HCT116 (cell line): ENCODE measurements around the gene CCBE1. TPM values are rescaled to one million over a fixed set of nuclear protein-coding genes. Genes with fewer than 3 reads are reported as not detected.
"Not testable (repeated sequence)": the region's sequence is repeated elsewhere in the genome, so short reads cannot be mapped to it uniquely, and the experiment has no call there.

Source experiments
- ATAC-seq: fragments of 200-7000 bp; cut with Tn5 transposase; 2 replicates; pipeline ENCODE4 v1.9.1; 2020; ENCODE audit warnings: mild to moderate bottlenecking, moderate library complexity
- BruUV-seq: library from RNA; stranded (reverse); fragments of 400-500 nt; replicated peaks from 2 replicates; lab custom pipeline; 2021; lab: Mats Ljungman, UMichigan
- CTCF ChIA-PET: fragments of 300-600 bp; sonication (Branson Sonifier 250); formaldehyde crosslinking; loops from one replicate; lab custom pipeline; 2021; ENCODE audit warnings: antibody characterized with exemption; lab: Charles Lee
- POLR2A ChIA-PET: fragments of 300-600, 350-600 bp; sonication (Branson Sonifier 250); formaldehyde crosslinking; loops from one replicate; lab custom pipeline; 2021; ENCODE audit warnings: antibody characterized with exemption; lab: Charles Lee
- RAD21 ChIA-PET, 2 experiments: fragments of 300-600 bp; sonication (Branson Sonifier 250); formaldehyde crosslinking; loops; one replicate each; lab custom pipeline; 2023; ENCODE audit warnings: low total read pairs in 2 of 2; ENCODE audit not compliant: uncharacterized antibody in 2 of 2, unreplicated experiment in 2 of 2, low non-redundant PET in 1 of 2; lab: Charles Lee
- DNase-seq: peaks from one replicate; pipeline ENCODE4 v3.0.0-alpha.2; 2010; ENCODE audit warnings: low read depth, low spot score
- H2AFZ ChIP-seq: fragments of 200-600 bp; shearing (Covaris generic), sonication (generic); 2 replicates; pipeline ENCODE4 v1.6.1; 2017; ENCODE audit warnings: low read depth, mixed run types, mixed read lengths, antibody characterized with exemption, low read length; ENCODE audit not compliant: poor library complexity, severe bottlenecking
- H3K27ac ChIP-seq: 2 replicates; pipeline ENCODE4 v1.5.1; 2012; ENCODE audit warnings: low read depth, low read length
- H3K27me3 ChIP-seq: fragments of 200-600 bp; sonication (generic); 2 replicates; pipeline ENCODE4 v1.6.1; 2016; ENCODE audit warnings: mixed run types, low read length, mixed read lengths; ENCODE audit not compliant: insufficient read depth
- H3K36me3 ChIP-seq, 2 experiments: fragments of 200-500 bp in 1 of 2; fragments of 200-600 bp in 1 of 2; sonication (Bioruptor generic) in 1 of 2; sonication (generic) in 1 of 2; 2 replicates each; pipeline versions ENCODE4 v1.5.1 to v1.6.1; 2014 to 2016; ENCODE audit warnings: low read length in 2 of 2, inconsistent platforms in 1 of 2, mixed read lengths in 1 of 2, mixed run types in 1 of 2; ENCODE audit not compliant: insufficient read depth in 2 of 2, control insufficient read depth in 1 of 2
- H3K4me1 ChIP-seq, 2 experiments: fragments of 200-600 bp in 1 of 2; sonication (generic) in 1 of 2; 2 replicates each; pipeline versions ENCODE4 v1.5.1 to v1.6.1; 2012 to 2017; ENCODE audit warnings: low read length in 2 of 2, inconsistent platforms in 1 of 2, mild to moderate bottlenecking in 1 of 2, mixed read lengths in 1 of 2, mixed run types in 1 of 2, moderate library complexity in 1 of 2; ENCODE audit not compliant: insufficient read depth in 2 of 2, control insufficient read depth in 1 of 2
- H3K4me2 ChIP-seq: fragments of 200-600 bp; sonication (generic); 2 replicates; pipeline ENCODE4 v1.6.1; 2017; ENCODE audit warnings: mixed run types, low read length, mixed read lengths
- H3K4me3 ChIP-seq, 2 experiments: fragments of 200-600 bp in 1 of 2; sonication (generic) in 1 of 2; replicated peaks in 1 of 2; 2 replicates each; pipeline ENCODE4 v1.5.1; 2011 to 2016; ENCODE audit warnings: low read length in 2 of 2, control low read depth in 1 of 2, low read depth in 1 of 2, mild to moderate bottlenecking in 1 of 2, mixed read lengths in 1 of 2, mixed run types in 1 of 2
- H3K79me2 ChIP-seq: fragments of 200-600 bp; sonication (generic); 2 replicates; pipeline ENCODE4 v1.6.1; 2017; ENCODE audit warnings: mild to moderate bottlenecking, mixed run types, low read length, moderate library complexity, mixed read lengths; ENCODE audit not compliant: insufficient read depth
- H3K9ac ChIP-seq: fragments of 200-600 bp; sonication (generic); 2 replicates; pipeline ENCODE4 v1.6.1; 2016; ENCODE audit warnings: low read length, mixed read lengths
- H3K9me2 ChIP-seq: fragments of 200-600 bp; sonication (generic), shearing (Covaris generic); 2 replicates; pipeline ENCODE4 v1.6.1; 2017; ENCODE audit warnings: mixed run types, mild to moderate bottlenecking, moderate library complexity; ENCODE audit not compliant: insufficient read depth
- H3K9me3 ChIP-seq, 2 experiments: fragments of 200-500 bp in 1 of 2; fragments of 200-600 bp in 1 of 2; sonication (Bioruptor generic) in 1 of 2; sonication (generic) in 1 of 2; 2 replicates each; pipeline ENCODE4 v1.6.1; 2014 to 2017; ENCODE audit warnings: low read length in 2 of 2, mixed read lengths in 2 of 2, inconsistent platforms in 1 of 2, low read depth in 1 of 2, mild to moderate bottlenecking in 1 of 2, mixed run types in 1 of 2, moderate library complexity in 1 of 2; ENCODE audit not compliant: control insufficient read depth in 1 of 2, insufficient read depth in 1 of 2
- H4K20me1 ChIP-seq: fragments of 200-600 bp; sonication (generic), shearing (Covaris generic); 2 replicates; pipeline ENCODE4 v1.6.1; 2017; ENCODE audit warnings: mixed run types, mild to moderate bottlenecking, moderate library complexity; ENCODE audit not compliant: insufficient read depth
- CBX3 ChIP-seq: IDR thresholded peaks from 2 replicates; pipeline ENCODE4 v1.6.1; 2012; ENCODE audit warnings: low read depth
- EGR1 ChIP-seq: IDR thresholded peaks from 2 replicates; pipeline ENCODE4 v1.6.1; 2012; ENCODE audit warnings: low read depth
- EZH2 ChIP-seq: fragments of 200-600 bp; sonication (generic); IDR thresholded peaks from 2 replicates; pipeline ENCODE4 v1.6.1; 2017; ENCODE audit warnings: antibody characterized with exemption, mixed run types
- FOSL1 ChIP-seq: IDR thresholded peaks from 2 replicates; pipeline ENCODE4 v1.6.1; 2012; ENCODE audit warnings: low read depth
- JUND ChIP-seq: IDR thresholded peaks from 2 replicates; pipeline ENCODE4 v1.6.1; 2012
- MAX ChIP-seq: IDR thresholded peaks from 2 replicates; pipeline ENCODE4 v1.6.1; 2012
- POLR2AphosphoS5 ChIP-seq: IDR thresholded peaks from 2 replicates; pipeline ENCODE4 v1.6.1; 2011; ENCODE audit warnings: mild to moderate bottlenecking, low read depth, low read length, moderate library complexity
- RAD21 ChIP-seq: IDR thresholded peaks from 2 replicates; pipeline ENCODE4 v1.6.1; 2012; ENCODE audit warnings: low read depth, mild to moderate bottlenecking
- SRF ChIP-seq: IDR thresholded peaks from 2 replicates; pipeline ENCODE4 v1.6.1; 2012; ENCODE audit warnings: low read depth
- YY1 ChIP-seq: IDR thresholded peaks from 2 replicates; pipeline ENCODE4 v1.6.1; 2011; ENCODE audit warnings: low read length, low read depth, moderate library complexity, mild to moderate bottlenecking; ENCODE audit not compliant: insufficient replicate concordance; ENCODE audit errors: extremely low read depth
- ZBTB33 ChIP-seq: IDR thresholded peaks from 2 replicates; pipeline ENCODE4 v1.6.1; 2011; ENCODE audit warnings: mild to moderate bottlenecking, low read length, moderate library complexity; ENCODE audit not compliant: insufficient replicate concordance; ENCODE audit errors: extremely low read depth
- ZFX ChIP-seq: fragments of 450-650 bp; IDR thresholded peaks from 2 replicates; pipeline ENCODE4 v1.6.1; 2017
- intact Hi-C: fragments of 100-400 bp; cut with micrococcal nuclease; formaldehyde crosslinking; loops from 2 replicates; pipeline ENCODE4 v1.10.0; 2022
- total RNA-seq: library from RNA; stranded (reverse); gene quantifications from one replicate; pipeline ENCODE4 v1.2.1, GENCODE V29; 2021; ENCODE audit not compliant: unreplicated experiment
- TF ChIP-seq, protein P1 (sequence below): IDR thresholded peaks from 2 replicates; pipeline ENCODE4 v1.6.1; 2012; ENCODE audit warnings: low read depth
- TF ChIP-seq, protein P2 (sequence below), 3 experiments: fragments of 200-600 bp in 1 of 3; sonication (generic) in 1 of 3; IDR thresholded peaks in 2 of 3; conservative IDR thresholded peaks in 1 of 3; 2 replicates each; pipeline ENCODE4 v1.5.1; 2012 to 2017; ENCODE audit warnings: low read depth in 2 of 3, low read length in 2 of 3, antibody characterized with exemption in 1 of 3, borderline replicate concordance in 1 of 3, control low read depth in 1 of 3, mild to moderate bottlenecking in 1 of 3, mixed read lengths in 1 of 3, mixed run types in 1 of 3, moderate library complexity in 1 of 3; ENCODE audit not compliant: insufficient read depth in 1 of 3

Gene CCBE1
- total RNA-seq, 1 experiment from 2014 or later, result 0.84 TPM

DNA sequence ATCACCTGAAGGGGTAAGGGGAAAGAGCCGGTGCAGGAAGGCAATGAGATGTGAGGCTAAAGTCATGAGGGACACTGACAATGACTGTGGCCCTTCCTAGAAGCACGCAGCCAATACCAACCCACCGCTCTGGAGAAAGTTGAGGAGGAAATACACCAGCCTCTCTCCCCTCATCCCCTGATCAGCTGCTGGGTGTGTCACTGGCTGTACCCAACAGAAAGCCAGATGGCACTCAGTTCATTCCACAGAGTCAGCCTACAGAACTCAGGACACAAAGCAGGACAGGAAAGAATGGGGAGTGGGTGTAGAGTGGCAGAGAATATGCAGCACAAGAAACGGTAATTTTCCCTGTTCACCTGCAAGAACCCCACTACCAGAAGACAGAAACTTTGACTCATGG is 29.7 kb downstream of the CCBE1 start:
- Histone ChIP-seq H3K9me2 (no peaks in the 10 kb centered on the region), H2AFZ (no peak overlapping the region), H3K9me3 (no peaks in the 10 kb centered on the region), H4K20me1 (no peaks in the 10 kb centered on the region), H3K4me2 (no peak overlapping the region), H3K9ac (no peak overlapping the region), H3K79me2 (no peaks in the 10 kb centered on the region)
- intact Hi-C loops, result no loop called here
- no TSS peak for BruUV-seq
- RAD21 ChIA-PET, result no interaction called here
- no peak for TF ChIP-seq POLR2AphosphoS5
- TF ChIP-seq FOSL1, result no peak
- no peak for TF ChIP-seq EGR1
- TF ChIP-seq JUND, result no peak
- TF ChIP-seq SRF, result no peak
- no peak for TF ChIP-seq CBX3
- no peak for TF ChIP-seq MAX
- TF ChIP-seq, protein P1, sequence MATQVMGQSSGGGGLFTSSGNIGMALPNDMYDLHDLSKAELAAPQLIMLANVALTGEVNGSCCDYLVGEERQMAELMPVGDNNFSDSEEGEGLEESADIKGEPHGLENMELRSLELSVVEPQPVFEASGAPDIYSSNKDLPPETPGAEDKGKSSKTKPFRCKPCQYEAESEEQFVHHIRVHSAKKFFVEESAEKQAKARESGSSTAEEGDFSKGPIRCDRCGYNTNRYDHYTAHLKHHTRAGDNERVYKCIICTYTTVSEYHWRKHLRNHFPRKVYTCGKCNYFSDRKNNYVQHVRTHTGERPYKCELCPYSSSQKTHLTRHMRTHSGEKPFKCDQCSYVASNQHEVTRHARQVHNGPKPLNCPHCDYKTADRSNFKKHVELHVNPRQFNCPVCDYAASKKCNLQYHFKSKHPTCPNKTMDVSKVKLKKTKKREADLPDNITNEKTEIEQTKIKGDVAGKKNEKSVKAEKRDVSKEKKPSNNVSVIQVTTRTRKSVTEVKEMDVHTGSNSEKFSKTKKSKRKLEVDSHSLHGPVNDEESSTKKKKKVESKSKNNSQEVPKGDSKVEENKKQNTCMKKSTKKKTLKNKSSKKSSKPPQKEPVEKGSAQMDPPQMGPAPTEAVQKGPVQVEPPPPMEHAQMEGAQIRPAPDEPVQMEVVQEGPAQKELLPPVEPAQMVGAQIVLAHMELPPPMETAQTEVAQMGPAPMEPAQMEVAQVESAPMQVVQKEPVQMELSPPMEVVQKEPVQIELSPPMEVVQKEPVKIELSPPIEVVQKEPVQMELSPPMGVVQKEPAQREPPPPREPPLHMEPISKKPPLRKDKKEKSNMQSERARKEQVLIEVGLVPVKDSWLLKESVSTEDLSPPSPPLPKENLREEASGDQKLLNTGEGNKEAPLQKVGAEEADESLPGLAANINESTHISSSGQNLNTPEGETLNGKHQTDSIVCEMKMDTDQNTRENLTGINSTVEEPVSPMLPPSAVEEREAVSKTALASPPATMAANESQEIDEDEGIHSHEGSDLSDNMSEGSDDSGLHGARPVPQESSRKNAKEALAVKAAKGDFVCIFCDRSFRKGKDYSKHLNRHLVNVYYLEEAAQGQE, result no peak
- TF ChIP-seq, protein P2, sequence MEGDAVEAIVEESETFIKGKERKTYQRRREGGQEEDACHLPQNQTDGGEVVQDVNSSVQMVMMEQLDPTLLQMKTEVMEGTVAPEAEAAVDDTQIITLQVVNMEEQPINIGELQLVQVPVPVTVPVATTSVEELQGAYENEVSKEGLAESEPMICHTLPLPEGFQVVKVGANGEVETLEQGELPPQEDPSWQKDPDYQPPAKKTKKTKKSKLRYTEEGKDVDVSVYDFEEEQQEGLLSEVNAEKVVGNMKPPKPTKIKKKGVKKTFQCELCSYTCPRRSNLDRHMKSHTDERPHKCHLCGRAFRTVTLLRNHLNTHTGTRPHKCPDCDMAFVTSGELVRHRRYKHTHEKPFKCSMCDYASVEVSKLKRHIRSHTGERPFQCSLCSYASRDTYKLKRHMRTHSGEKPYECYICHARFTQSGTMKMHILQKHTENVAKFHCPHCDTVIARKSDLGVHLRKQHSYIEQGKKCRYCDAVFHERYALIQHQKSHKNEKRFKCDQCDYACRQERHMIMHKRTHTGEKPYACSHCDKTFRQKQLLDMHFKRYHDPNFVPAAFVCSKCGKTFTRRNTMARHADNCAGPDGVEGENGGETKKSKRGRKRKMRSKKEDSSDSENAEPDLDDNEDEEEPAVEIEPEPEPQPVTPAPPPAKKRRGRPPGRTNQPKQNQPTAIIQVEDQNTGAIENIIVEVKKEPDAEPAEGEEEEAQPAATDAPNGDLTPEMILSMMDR (IDR thresholded peaks at IDR 0.05 in 2 of 3, conservative IDR thresholded peaks at IDR 0.05 in 1 of 3; ENCODE audit: borderline replicate concordance in 1 of 3, insufficient read depth in 1 of 3, low read depth in 2 of 3, low read length in 2 of 3), result no peak
- no peak for TF ChIP-seq ZFX
- no peak for TF ChIP-seq EZH2
- no peak for TF ChIP-seq RAD21
- no peak for TF ChIP-seq ZBTB33
- TF ChIP-seq YY1, result no peak
- TF ChIP-seq, all 23 proteins: peak for 0
- DNase-seq (no peak), ATAC-seq (no peak)
- ChIA-PET CTCF (no interaction called here), POLR2A (no interaction called here)
- H3K27ac ChIP-seq, result no peak overlapping the region
- H3K27me3 ChIP-seq, result peaks cover 7% of the 10 kb centered on the region; the same call in 1 of the 2 replicates
- H3K4me3 ChIP-seq, result no peak overlapping the region
- no peaks in the 10 kb centered on the region for H3K4me1 ChIP-seq
- H3K36me3 ChIP-seq, result no peaks in the 10 kb centered on the region

- BruUV-seq, result not testable (repeated sequence)
Measured at GRCh38 chr18:59666007-59666402, 31.2 kb downstream of the CCBE1 start.

More at GRCh38 chr18:59666007-59666402, 31.2 kb downstream of the CCBE1 start:
- POLR2A ChIA-PET, DNase-seq, H3K9me3 ChIP-seq, H3K79me2 ChIP-seq, H3K9me2 ChIP-seq, H3K9ac ChIP-seq, H3K36me3 ChIP-seq, H3K27ac ChIP-seq, H3K4me3 ChIP-seq, ATAC-seq, H3K4me2 ChIP-seq, CTCF ChIA-PET, H4K20me1 ChIP-seq, intact Hi-C loops, H2AFZ ChIP-seq, H3K4me1 ChIP-seq, RAD21 ChIA-PET: not testable (repeated sequence)
- peaks cover 13% of the 10 kb centered on the region; the same call in 1 of the 2 replicates for H3K27me3 ChIP-seq
